OCI-M1 (cell line): ENCODE data around the gene RGS17.
"Not testable (repeated sequence)": the region's sequence is repeated elsewhere in the genome, so short reads cannot be mapped to it uniquely, and the experiment has no call there.

Source experiments
- DNase-seq: peaks from one replicate; lab custom pipeline; 2025; lab: John Stamatoyannopoulos, UW

Gene RGS17

DNA sequence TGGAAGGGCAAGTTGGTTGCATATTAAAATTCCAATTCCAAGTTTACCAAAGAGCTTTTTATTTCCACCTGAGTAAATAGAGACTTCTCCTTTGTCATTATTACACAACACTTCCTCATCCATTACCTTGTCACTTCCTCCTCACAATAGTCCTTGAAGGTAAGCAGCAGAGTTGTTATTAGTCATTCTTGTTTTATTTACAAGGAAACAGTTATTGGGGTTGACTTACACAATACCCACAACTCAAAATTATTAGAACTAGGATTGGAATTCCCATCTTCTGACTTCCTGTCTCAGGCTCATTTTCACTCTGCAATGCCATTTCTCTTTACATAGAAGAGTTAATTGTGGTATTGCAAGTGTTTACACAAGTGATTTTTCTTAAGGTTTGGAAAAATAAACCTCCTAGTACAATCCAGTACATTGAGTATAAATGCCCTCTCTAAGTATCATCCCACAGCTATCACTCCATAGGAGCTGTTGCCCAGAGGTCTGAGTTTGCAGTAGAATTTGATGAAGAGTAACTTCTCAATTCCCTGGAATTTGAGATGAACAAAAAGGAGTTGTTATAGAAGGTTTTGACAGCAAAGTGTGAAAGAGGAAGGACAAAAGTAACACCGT lies 99.6 kb downstream of the RGS17 start:
- no peak for DNase-seq

DNA sequence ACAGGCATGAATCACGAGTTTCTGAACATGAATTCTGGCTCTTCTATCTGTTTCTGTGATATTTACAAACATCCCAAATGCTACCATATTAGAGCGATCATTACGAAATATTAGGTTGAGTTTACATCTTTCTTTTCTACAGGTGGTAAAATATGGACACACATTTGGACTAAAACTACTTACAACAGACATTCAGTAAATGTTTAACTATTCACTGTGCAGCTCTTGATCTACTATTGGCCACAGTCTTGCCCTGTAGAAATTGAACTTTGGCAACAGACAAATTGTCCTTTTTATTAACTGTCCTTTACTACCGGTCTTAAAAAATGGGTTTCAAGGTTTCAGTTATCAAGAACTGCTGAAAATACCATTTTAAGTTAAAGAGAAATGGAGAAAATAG lies 102.1 kb downstream of the RGS17 start:
- no peak for DNase-seq

DNA sequence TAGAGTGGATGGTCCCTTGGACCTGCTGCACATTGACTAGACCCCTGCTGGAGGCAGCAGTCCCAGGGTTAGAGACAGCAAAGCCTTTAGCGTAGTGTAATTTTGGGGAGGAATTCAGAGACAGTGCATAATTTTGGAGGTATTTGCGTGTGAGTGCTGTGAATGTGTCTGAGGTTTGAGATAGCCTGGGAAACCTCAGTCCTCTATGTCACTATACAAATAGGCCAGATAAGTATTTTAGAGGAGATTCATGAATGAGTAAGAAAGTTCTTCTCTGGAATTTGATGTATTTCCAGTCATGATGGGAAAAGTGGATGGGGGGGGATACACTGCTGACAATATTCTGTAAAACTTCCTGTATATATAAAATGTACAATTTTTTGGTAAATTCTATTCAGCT lies 102.8 kb downstream of the RGS17 start:
- no peak for DNase-seq

DNA sequence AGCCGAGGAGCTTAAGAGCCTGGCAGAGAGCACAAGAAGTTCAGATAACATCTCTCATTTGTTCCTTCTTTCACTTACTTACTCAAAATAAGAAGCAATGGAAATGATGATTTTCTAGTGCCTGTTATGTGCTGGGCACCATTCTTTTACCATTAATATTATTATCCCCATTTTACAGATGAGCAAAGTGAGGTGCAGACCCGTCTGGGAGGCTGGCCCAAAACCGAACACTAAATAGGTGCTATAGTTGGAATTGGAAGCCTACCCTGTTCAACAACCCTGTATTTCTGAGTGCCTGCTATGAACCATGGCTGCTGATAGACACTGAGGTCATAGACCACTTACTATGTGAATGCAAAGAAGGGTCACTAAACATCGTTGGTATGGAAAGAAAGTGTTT lies 103.6 kb downstream of the RGS17 start:
- peak; percentile 39 for DNase-seq

DNA sequence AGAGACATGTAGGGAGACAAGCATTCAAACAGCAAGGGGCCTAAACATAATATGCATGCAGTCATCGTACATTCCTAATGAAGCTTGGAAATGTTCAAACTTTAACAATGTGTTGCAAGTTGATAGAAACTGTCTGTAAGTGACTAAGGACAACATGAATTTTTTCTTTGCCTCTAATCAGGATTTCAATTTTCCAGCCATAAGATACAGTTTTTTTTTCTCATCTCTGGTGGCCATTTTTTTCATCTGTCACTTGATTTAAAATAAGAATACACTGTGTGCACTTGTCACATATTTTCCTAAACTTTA lies 106.4 kb downstream of the RGS17 start:
- no peak for DNase-seq

DNA sequence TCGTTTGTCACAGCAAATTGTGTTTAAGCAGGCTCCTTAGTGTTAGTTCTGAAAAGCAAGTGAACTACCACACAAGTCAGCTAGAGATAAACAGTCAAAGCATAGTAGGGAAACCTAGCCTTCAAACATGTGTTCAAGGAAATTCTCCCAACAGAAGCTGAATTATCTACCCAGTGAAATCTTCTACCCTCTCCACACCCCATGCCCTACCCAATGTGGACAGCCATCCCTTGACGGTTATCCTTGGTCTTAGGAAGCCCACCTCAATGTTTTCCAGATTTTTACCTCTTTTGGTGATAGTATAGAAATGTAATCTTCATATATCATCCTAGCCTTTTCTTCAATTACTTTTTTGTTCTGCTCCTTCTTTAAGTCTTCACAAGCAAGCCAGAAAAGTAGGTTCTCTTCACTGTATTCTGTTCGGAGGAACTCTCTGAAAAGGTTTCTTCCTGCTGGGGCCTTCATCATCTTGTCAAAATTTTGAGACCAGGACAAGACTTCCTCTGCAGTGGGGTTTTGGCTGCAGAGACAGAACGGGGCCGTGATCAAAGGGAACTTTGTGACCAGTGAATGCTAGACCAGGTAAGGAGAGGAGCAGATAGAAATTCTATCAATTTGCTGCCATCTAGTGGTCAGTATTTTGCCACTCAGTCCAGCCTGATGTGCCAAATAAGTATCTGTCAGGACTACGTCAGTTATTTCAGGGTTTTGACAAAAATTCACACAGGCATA lies 106.9 kb downstream of the RGS17 start:
- peak; percentile 89 for DNase-seq

DNA sequence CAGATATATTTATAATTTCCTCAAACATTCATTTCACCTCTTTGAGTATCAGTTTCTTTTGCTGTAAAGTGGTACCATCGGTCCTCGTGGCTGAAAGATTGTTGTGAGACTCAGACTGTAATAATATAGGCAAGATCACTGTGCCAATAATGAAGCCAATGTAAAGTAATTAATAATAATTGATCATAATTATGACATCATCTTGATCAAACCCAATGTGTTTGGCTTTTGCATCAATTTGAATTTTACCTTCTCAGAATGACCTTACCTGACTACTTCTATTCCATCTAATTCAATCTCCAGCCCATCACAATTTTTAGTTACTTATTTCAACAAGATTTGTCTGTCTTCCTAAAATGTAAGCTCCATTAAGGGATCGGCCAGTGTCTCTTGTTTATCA lies 112.7 kb downstream of the RGS17 start:
- DNase-seq, result no peak

DNA sequence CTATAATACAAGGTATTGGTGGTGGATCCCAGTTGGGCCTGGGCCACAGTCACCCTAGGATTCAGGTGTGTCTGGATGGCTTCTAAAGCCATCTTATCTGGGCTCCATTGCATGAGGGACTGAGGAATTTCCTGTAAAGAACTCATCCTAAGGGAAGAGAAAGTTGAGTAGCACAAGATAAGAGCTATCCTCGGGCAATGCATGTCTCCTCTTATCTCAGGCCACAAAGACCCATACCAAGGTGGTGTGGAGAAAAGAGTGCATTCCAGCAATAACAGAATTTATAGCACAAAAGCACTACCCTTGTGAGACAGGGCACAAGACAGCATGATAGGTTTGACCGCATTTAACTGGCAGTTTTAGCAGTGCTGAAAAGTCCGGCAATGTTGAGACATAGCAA lies 114.2 kb downstream of the RGS17 start:
- no peak for DNase-seq

DNA sequence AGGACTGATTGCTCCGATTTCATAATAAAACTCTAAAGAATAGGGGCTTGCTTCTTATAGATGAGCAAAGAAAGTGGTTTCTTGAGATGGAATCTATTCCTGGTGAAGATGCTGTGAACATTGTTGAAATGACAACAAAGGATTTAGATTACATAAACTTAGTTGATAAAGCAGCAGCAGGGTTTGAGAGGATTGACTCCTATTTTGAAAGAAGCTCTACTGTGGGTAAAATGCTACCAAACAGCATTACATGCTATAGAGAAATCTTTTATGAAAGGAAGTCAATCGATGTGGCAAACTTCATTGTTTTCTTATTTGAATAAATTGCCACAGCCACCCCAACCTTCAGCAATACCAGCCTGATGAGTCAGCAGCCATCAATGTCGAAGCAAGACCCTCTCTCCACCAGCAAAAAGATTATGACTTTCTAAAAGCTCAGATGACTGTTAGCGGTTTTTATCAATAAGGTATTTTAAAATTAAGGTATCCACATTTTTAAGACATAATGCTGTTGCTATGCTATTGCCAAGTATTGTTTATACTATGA lies 115.9 kb downstream of the RGS17 start:
- DNase-seq, result no peak

DNA sequence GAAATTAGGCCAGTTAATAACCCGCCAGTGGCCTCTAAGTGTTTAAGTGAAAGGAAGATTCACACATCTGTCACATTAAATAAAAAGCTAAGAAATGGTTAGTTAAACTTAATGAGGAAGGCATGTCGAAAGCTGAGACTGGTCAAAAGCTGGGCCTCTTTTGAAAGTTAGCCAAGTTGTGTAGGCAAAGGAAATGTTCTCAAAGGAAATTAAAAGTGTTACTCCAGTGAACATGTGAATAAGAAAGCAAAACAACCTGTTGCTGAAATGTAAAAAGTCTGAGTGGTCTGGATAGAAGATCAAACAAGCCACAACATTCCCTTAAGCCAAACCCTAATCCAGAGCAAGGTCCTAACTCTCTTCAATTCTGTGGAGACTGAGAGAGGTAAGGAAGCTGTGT lies 117.6 kb downstream of the RGS17 start:
- no peak for DNase-seq

DNA sequence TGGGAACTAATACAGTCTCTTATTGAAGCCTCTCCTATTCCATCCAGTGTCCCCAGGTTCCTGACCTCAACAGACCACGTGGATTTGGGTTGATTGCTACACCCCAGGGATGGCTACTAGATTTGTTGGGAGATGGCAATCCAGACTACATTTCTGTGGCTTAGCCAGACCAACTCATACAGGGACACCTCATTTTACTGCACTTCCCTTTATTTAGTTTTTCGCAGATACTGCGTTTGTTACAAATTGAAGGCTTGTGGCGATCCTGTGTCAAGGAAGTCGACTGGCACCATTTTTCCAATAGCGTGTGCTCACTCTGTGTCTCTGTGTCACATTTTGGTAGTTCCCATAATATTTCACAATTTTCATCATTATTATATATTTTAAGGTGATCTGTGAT lies 118.2 kb downstream of the RGS17 start:
- DNase-seq, result no peak

DNA sequence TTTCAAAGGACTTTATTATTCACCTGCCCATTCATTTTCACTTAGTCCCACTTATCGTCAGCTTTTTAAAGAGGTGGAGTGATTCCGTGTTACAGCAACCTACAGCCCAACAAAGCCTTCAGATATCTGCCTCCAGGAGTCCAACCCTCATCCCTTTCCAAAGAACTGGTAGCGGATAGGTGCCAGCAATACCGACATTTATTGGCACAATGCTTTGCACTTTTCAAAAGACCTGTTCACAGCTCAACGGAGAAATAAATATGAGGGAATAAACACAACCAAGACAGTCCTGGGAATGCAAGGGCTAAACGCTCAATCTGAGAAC lies 127.8 kb downstream of the RGS17 start:
- no peak for DNase-seq

DNA sequence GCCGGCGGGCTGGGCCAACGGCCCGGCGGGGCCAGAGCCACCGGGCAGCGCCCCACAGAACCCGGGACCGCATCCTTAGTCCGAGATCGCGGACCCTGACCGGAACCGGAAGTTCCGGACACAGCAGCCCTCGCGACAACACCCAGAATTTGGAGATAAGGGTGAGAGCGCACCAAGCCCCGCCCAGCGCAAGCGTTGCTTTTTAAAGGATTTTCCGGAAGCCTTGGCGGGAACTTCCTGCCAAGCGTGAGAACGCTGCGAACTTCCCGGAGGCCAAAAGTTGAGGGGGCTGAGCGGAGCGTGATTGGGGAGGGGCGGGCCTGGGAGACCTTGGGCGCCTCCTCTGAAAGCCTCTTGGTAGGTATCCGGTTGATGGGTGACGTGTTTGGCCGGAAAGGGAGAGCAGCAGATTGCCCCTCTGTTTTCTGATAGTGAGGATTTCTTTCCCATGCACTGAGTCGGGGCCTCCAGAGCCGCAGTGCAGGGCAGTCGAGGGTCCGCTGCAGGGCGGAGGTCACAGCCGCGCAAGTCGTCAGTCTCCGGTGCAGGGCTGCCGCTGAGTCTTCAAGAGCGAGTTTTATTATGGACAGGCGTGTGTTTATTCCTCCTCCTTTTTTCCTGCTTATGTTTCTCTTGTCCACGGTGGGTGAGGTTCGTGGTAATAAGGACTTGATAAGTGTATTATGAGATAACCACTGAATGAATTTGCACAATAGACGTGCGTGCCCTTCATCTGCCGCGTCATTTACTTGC lies 128.3 kb downstream of the RGS17 start, which contains the start of gene MTRF1L:
MTRF1L (minus strand) TSS at position 97 of the 753 bp plus-strand sequence; CDS start at position 73, 24 bp downstream.
- peak; percentile 99 for DNase-seq

DNA sequence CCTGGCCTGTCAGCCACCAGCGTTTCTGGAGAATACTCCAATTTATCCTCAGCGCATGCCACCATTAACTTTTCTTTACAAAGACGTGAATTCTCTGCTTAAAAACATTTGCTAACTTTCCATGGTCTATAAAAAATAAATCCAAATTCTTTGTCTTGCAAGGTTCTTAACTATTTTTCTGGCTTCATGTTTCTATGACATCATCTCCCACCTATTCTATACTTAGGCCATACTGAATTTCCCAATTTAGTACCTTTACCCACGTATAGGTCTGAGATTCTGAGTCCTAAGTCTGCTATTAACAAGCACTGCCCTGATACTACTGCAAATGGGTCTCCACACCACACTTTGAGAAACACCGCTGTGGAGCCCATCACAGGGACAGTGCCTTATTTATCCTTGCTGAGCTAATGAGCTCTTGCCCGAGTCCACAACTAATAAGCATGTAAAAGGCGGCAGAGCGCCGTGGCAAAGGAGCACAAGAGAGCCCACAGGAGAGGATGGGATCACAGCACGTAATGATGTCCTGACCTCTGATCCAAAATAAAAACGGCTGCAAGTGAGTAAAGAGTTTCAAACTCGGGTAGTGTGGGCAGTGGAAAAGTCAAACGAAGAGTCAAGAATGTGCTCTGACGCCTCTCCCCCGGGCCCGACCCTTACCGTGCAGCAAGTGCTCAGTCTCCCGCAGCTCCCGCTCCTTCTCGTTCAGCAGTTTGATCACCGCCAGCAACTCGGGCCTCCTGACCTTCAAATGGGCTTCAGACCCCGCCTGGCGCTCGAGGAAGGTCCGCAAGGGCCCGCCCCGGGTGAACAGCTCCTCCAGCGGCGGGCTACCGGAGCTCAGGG lies 129.1 kb downstream of the RGS17 start:
- DNase-seq, result peak; percentile 63

DNA sequence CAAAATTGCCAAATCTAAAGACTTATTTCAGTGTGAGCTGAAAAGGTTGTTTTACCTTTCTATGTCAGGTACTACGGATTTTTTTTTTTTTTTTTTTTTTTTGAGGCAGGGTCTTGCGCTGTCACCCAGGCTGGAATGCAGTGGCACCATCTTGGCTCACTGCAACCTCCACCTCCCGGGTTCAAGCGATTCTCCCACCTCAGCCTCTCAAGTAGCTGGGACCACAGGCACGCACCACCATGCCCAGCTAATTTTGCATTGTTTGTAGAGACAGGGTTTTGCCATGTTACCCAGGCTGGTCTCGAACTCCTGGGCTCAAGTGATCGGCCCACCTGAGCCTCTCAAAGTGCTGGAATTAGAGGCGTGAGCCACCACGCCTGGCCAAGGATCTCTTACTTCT lies 130.3 kb downstream of the RGS17 start:
- DNase-seq, result not testable (repeated sequence)

DNA sequence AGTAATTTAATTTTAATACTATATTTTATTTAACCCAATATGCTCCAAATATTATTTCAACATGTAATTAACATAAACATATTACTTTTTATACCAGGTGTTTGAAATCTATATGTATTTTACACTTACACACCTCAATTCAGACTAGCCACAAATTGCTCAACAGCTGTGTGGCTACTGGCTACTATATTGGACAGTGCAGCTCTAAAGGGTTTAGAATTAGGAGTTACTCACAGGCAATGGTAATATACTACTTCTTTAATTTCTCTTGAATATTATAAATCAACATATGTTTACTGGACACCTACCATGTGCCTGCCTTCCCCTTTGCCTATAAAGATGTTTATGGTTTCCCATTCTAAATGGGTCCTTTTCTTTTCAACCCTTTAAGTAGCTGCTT lies 130.8 kb downstream of the RGS17 start:
- peak; percentile 33 for DNase-seq

DNA sequence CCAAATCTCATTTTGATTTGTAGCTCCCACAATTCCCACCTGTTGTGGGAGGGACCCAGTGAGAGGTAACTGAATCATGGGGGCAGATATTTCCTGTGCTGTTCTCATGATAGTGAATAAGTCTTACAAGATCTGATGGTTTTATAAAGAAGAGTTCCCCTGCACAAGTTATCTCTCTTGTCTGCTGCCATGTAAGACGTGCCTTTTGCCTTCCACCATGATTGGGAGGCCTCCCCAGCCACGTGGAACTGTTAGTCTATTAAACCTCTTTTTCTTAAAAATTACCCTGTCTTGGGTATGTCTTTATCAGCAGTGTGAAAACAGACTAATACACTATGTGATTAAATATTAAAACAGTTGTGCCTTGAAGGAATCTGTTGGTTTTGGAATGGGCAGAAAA lies 131.5 kb downstream of the RGS17 start:
- not testable (repeated sequence) for DNase-seq

DNA sequence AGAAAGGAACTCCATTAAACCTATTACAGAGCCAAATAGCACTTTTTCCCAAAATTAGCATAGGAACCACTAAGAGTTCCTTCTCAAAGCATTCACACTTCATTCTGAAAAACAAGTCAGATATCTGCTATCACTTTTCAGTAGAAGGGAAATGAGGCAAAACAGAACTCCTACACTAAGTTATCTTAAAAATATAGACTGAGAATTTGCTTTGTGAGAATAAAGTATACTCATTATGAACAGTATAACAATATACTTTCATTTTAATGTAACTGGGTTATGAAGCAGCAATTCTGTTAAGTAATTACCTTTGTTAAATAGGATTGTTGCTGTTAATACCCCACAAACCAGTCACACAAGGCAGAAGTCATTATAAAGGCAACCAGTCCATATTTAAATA lies 137.2 kb downstream of the RGS17 start:
- DNase-seq, result no peak

DNA sequence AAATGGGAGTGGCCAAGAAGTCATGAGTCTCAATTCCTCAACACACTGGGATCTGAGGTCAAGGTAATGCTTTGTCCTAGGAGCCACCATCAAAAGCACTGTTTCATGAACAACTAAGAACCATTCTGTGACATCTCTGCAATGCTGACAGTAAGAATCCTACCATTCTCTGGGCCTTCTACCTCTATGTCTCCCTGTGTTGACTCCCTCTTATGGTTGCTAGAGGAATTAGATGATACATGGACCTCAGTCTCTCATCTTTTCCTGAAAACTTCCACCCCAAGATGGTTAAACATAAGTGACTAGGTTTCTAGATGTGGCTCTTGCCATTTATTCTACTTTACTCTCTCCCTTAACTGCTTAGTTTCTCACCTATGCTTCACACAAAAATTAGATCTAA lies 137.7 kb downstream of the RGS17 start:
- DNase-seq, result peak; percentile 49

DNA sequence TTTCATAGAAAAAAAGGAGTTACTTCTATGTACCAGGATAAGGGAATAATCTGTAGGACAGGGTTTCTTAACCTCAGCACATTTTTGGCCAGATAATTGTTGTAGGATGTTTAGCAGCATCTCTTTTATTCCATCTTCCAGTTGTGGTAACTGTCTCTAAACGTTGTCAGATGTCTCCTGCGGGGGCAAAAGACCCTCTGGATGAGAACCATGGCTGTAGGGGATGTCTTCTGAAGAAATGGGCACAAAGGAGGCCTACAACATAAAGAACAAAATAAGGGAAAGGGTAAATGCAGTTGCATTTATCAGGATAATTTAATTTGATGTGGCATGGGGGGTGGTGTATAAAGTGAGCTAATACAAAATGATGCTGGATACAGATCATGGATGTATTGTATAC lies 144.1 kb downstream of the RGS17 start:
- DNase-seq, result no peak

DNA sequence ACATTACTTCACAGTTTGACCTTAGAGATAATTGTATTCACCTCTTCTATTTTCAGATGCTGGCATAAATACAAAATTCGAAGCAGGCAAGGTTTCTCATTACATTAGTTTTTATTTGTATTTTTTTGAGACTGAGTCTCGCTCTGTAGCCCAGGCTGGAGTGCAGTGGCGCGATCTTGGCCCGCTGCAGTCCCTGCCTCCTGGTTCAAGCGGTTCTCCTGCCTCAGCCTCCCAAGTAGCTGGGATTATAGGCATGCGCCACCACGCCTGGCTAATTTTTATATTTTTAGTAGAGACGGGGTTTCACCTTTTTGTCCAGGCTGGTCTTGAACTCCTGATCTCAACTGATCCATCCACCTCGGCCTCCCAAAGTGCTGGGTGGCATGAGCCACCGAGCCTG lies 145.8 kb downstream of the RGS17 start:
- not testable (repeated sequence) for DNase-seq

DNA sequence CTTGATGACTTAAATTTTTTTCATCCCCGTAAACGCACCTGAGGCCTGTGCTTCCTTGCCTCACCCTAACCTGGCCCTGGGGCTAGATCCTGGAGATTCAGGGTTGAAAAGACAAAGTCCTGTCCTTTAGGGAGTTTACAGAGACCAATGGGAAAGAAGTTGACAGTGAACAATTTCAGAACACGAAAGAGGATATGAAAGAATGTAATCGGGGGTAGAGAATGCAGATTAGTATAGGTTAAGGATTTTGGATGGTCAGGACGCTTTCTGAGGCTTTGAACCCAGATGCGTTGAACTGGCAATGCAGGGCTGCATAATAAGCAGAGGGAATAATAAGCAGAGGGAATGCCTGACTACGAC lies 146.6 kb downstream of the RGS17 start:
- DNase-seq, result peak; percentile 68
